Measurements from ENCODE around the gene FMOD. TPM values are rescaled to one million over a fixed set of nuclear protein-coding genes. Genes with fewer than 3 reads are reported as not detected.

Gene FMOD
- total and polyA plus RNA-seq, 8 donors, result 36.6 to 97.6 (median 71.8) TPM

GRCh38 chr1:203291201-203292096 is 59.5 kb downstream of the FMOD start:
- DNase-seq (no peak), ATAC-seq (peak; percentile 12)
- H3K27ac ChIP-seq, result peak overlapping the region; percentile 92 to 98
- H3K4me3 ChIP-seq, result no peak overlapping the region
- H3K27me3 ChIP-seq, result no peaks in the 10 kb centered on the region
- H3K9me3 ChIP-seq, result no peaks in the 10 kb centered on the region
- intact Hi-C loops (cut with DNase I), result no loop called here
- H3K36me3 ChIP-seq, result no peaks in the 10 kb centered on the region
- peaks cover 26 to 53% of the 10 kb centered on the region in 2 donors for H3K4me1 ChIP-seq
- TF ChIP-seq CTCF (IDR thresholded peaks at IDR 0.05), result no peak

Other genes starting within 250 kb of the FMOD start
- 1 to 10 TPM; 1.6 to 5.5 TPM for gene ADORA1, start 223.4 kb downstream of the FMOD start, total RNA-seq
- 10 to 100 TPM in 4 of 6 donors, 1 to 10 TPM in 2; 3.1 to 18.7 (median 14.0) TPM for gene ADORA1, start 223.4 kb downstream of the FMOD start, polyA plus RNA-seq (ENCODE audit: insufficient read length in 6 of 6)
- 1 to 10 TPM in 1 of 2 donors, under 1 TPM in 1; 0.55 to 1.3 TPM for gene MYBPH, start 175.3 kb downstream of the FMOD start, total RNA-seq
- gene MYBPH, start 175.3 kb downstream of the FMOD start, polyA plus RNA-seq (ENCODE audit: insufficient read length in 6 of 6), result under 1 TPM in 2 of 6 donors, not detected in 4; 0.07 to 0.13 TPM
- gene CHI3L1, start 164.4 kb downstream of the FMOD start, total RNA-seq, result 10 to 100 TPM; 49.7 to 74.9 TPM
- 1 to 10 TPM in 3 of 6 donors, under 1 TPM in 3; 0.44 to 1.5 (median 1.1) TPM for gene CHI3L1, start 164.4 kb downstream of the FMOD start, polyA plus RNA-seq (ENCODE audit: insufficient read length in 6 of 6)
- 1 to 10 TPM; 2.0 to 3.0 TPM for gene CHIT1, start 121.4 kb downstream of the FMOD start, total RNA-seq
- gene CHIT1, start 121.4 kb downstream of the FMOD start, polyA plus RNA-seq (ENCODE audit: insufficient read length in 6 of 6), result under 1 TPM in 5 of 6 donors, not detected in 1; 0.09 to 0.42 (median 0.22) TPM
- 10 to 100 TPM; 56.2 to 84.8 TPM for gene BTG2, start 45.6 kb downstream of the FMOD start, total RNA-seq
- 100 to 1,000 TPM in 1 of 6 donors, 10 to 100 TPM in 5; 44.8 to 147 (median 78.2) TPM for gene BTG2, start 45.6 kb downstream of the FMOD start, polyA plus RNA-seq (ENCODE audit: insufficient read length in 6 of 6)
- gene PRELP, start 124.7 kb upstream of the FMOD start, total RNA-seq, result 10 to 100 TPM; 19.3 to 20.5 TPM
- 1 to 10 TPM; 1.3 to 3.4 (median 2.1) TPM for gene PRELP, start 124.7 kb upstream of the FMOD start, polyA plus RNA-seq (ENCODE audit: insufficient read length in 6 of 6)
- gene OPTC, start 143.0 kb upstream of the FMOD start, total RNA-seq, result not detected
- not detected for gene OPTC, start 143.0 kb upstream of the FMOD start, polyA plus RNA-seq (ENCODE audit: insufficient read length in 6 of 6)